Tibial artery (tissue), 4 donors: ENCODE results near the gene PPIH.

Source experiments
- DNase-seq, 2 donors: peaks; one replicate each; pipeline ENCODE4 v3.0.0-alpha.2; 2019
- H3K27ac ChIP-seq, 2 donors: fragments of 200-600 bp; sonication (generic) in 1 of 2; 1 replicate in 1 of 2; 2 replicates in 1 of 2; pipeline ENCODE4 v1.5.1; 2018 to 2019; ENCODE audit warnings: mild to moderate bottlenecking in 1 of 2
- H3K27me3 ChIP-seq, 2 donors: fragments of 200-600 bp; sonication (generic) in 1 of 2; one replicate each; pipeline versions ENCODE4 v1.5.1 to v1.6.0; 2016 to 2019
- H3K36me3 ChIP-seq, 3 donors: fragments of 200-600 bp; sonication (generic) in 2 of 3; one replicate each; pipeline ENCODE4 v1.5.1; 2016 to 2019; ENCODE audit warnings: mild to moderate bottlenecking in 2 of 3
- H3K4me1 ChIP-seq, 4 donors: fragments of 200-600 bp; sonication (generic) in 2 of 4; 1 replicate in 3 of 4; 2 replicates in 1 of 4; pipeline ENCODE4 v1.5.1; 2016 to 2019
- H3K4me3 ChIP-seq, 2 donors: fragments of 200-600 bp; sonication (generic) in 1 of 2; 1 replicate in 1 of 2; 2 replicates in 1 of 2; pipeline ENCODE4 v1.5.1; 2018 to 2019; ENCODE audit warnings: mild to moderate bottlenecking in 2 of 2
- H3K9me3 ChIP-seq, 3 donors: fragments of 200-600 bp; sonication (generic) in 1 of 3; one replicate each; pipeline ENCODE4 v1.5.1; 2016 to 2019
- intact Hi-C: fragments of 100-400 bp; cut with DNase I; formaldehyde crosslinking; loops from one replicate; pipeline ENCODE4 v1.15.0; 2023; ENCODE audit warnings: low total_unique reads
- TF ChIP-seq, protein P1 (sequence below), 2 experiments: fragments of 200-600 bp in 1 of 2; fragments of 450-650 bp in 1 of 2; IDR thresholded peaks; one replicate each; pipeline ENCODE4 v1.5.1; 2017 to 2019; ENCODE audit warnings: antibody characterized with exemption in 2 of 2, mild to moderate bottlenecking in 1 of 2, moderate library complexity in 1 of 2

The PPIH gene

DNA sequence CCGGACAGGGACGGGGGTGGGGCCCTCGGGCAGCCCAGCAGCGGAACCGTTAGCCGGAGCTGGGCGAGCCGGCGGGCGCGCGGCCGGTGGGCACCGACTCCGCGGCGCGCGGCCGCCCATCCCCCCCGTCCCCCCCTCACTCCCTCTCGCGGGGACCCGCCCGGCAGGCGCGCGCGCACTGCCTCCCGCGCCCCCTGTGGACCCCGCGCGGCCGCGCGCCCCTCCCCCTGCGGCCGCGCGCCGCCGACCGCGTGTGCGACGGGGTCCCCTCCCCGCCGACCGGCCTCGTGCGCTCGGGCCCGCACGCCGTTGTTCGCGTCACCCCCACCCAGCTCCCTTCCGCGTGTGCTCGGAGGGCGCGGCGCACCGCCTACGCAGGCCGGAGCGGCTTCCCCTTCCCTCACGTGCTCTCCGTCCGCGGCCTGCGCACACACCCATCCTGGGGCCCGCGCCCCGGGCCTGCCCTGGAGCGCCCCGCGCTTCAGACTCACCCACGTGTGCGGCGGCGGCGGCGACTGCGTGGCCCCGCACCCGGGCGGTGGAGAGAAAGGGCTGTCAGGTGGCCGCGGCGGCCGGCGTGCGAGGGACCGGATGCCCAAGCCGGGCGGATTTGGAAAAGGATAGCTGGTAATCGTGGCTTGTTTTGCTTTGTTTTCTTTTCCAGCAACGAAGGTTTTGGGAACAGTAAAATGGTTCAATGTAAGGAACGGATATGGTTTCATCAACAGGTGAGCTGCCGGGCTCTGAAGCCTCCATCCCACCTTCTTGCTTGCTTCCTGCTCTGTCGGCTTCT, 24.7 kb downstream of the PPIH start:
- TF ChIP-seq, protein P1, sequence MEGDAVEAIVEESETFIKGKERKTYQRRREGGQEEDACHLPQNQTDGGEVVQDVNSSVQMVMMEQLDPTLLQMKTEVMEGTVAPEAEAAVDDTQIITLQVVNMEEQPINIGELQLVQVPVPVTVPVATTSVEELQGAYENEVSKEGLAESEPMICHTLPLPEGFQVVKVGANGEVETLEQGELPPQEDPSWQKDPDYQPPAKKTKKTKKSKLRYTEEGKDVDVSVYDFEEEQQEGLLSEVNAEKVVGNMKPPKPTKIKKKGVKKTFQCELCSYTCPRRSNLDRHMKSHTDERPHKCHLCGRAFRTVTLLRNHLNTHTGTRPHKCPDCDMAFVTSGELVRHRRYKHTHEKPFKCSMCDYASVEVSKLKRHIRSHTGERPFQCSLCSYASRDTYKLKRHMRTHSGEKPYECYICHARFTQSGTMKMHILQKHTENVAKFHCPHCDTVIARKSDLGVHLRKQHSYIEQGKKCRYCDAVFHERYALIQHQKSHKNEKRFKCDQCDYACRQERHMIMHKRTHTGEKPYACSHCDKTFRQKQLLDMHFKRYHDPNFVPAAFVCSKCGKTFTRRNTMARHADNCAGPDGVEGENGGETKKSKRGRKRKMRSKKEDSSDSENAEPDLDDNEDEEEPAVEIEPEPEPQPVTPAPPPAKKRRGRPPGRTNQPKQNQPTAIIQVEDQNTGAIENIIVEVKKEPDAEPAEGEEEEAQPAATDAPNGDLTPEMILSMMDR (IDR thresholded peaks at IDR 0.05) = no peak
- peak; percentile 64 to 83 for DNase-seq
- no peaks in the 10 kb centered on the region for H3K9me3 ChIP-seq
- H3K36me3 ChIP-seq = no peaks in the 10 kb centered on the region
- intact Hi-C loops = loop anchor here (2.0 to 10.0 kb wide), 4 partner anchors 74 to 226 kb away; partner anchors contain the start of genes ERMAP, PPCS, SVBP and ZMYND12
- peaks cover 0 to 64% (median 41%) of the 10 kb centered on the region in 4 donors for H3K4me1 ChIP-seq
- peak overlapping the region; percentile 91 to 92 for H3K27ac ChIP-seq
- H3K27me3 ChIP-seq = no peaks in the 10 kb centered on the region
- peak overlapping the region; percentile 88 to 96 for H3K4me3 ChIP-seq

DNA sequence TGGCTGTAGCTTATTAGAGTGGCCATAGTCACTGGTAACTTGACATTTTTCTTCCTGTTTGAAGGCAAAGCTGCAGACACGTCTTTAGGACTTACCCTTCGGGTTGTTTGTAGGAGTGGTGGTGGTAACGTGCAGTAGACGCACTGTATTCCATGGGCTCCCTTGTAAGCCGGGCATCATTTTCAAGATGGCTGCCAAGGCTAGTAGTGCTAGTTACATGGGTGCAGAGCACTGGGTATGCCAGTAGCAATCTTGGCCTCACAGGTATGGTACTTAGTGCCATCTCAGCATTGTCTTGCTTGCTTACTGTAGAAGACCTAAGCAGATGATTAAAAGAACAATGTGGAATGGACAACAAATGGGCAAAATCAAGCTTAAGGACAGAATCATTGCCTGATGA, 25.9 kb downstream of the PPIH start:
- no peak for DNase-seq
- peaks cover 0 to 76% (median 44%) of the 10 kb centered on the region in 4 donors for H3K4me1 ChIP-seq
- peak overlapping the region; percentile 88 to 96 for H3K4me3 ChIP-seq
- H3K27me3 ChIP-seq = no peaks in the 10 kb centered on the region
- H3K36me3 ChIP-seq = no peaks in the 10 kb centered on the region
- no peak overlapping the region for H3K27ac ChIP-seq
- TF ChIP-seq, protein P1 (IDR thresholded peaks at IDR 0.05) = no peak
- intact Hi-C loops = loop anchor here (5.0 to 10.0 kb wide), 3 partner anchors 73 to 227 kb away; partner anchors contain the start of genes PPCS, ZMYND12 and ZNF691
- H3K9me3 ChIP-seq = no peaks in the 10 kb centered on the region

DNA sequence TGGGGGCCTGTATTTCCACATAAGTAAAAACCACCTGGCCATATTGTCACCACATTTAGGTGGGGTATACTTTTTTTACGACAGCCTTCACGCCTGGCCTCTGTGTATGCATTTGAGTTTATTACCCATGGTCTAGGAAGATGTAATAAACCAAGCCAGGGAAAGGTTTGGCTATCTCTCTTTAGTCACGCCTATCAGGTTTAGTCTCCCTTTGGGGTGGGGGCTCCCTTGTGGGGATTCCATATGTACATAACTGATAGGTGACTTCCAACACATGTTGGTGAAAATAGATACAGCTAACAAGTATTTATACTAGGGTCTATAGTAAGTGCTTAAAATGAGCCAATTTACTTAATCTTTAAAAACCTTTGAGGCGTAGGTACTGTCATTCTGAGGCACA, 28.2 kb downstream of the PPIH start:
- Histone ChIP-seq H3K27ac (no peak overlapping the region), H3K4me3 (no peak overlapping the region), H3K36me3 (no peaks in the 10 kb centered on the region), H3K27me3 (no peaks in the 10 kb centered on the region), H3K4me1 (peaks cover 0 to 82% (median 41%) of the 10 kb centered on the region in 4 donors), H3K9me3 (no peaks in the 10 kb centered on the region)
- TF ChIP-seq, protein P1 (IDR thresholded peaks at IDR 0.05) = no peak
- intact Hi-C loops = loop anchor here (10.0 kb wide), 1 partner anchor 158 kb away; the partner anchor contains the start of gene ZNF691
- DNase-seq = no peak

DNA sequence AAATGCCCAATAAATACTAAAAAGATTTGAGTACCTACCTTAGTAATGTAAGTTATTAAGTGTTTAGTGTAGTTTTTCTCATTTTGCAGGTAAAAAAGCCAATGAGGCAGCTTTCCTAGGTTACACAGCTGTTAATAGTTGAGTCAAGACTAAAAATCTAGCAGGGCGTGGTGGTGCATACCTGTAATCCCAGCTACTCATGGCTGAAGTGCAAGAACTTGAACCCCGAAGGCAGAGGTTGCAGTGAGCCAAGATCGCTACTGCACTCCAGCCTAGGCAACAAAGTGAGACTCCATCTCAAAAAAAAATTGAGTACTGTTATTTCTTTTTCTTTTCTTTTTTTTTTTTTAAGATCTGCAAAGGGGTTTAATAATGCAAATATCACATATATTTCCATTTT, 31.7 kb downstream of the PPIH start:
- peaks cover 0 to 87% (median 29%) of the 10 kb centered on the region in 4 donors for H3K4me1 ChIP-seq
- no peaks in the 10 kb centered on the region for H3K9me3 ChIP-seq
- no peaks in the 10 kb centered on the region for H3K27me3 ChIP-seq
- DNase-seq = no peak
- TF ChIP-seq, protein P1 (IDR thresholded peaks at IDR 0.05) = no peak
- intact Hi-C loops = loop anchor here (10.0 kb wide), 1 partner anchor 155 kb away; the partner anchor contains the start of gene ZNF691
- no peak overlapping the region for H3K4me3 ChIP-seq
- no peaks in the 10 kb centered on the region for H3K36me3 ChIP-seq
- H3K27ac ChIP-seq = no peak overlapping the region

DNA sequence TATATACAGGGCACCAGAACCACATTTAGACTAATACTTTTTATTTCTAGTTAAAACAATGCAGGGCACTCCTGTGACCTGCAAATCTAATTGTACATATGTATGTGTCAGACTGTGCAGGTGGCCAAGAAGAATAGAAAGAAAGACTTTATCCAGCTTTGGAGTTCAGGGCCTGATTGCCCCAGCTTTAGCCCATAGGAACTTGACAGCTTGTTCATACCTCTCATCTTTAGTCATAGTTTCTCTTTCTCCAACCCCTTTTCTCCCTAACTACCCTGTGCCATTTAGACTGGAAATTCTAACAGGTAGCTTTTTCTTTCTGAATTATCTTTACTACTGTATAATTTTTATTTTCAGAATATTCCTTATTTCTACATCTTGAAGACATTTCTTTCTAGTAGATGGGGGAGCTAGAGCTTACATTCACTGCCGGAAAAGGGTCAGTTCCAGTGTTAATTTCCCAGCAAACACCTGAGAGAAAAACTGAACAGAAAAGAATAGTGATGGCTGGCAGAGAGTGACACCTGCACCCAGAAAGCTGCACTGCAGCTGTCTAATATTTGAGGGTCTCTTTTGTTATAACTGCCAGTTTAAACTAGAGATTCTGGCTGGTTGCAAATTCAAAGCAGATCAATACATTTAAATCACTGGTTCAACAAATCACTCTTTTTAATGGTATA, 32.4 kb downstream of the PPIH start:
- intact Hi-C loops = no loop called here
- Histone ChIP-seq H3K27me3 (no peaks in the 10 kb centered on the region), H3K9me3 (no peaks in the 10 kb centered on the region), H3K4me1 (peaks cover 0 to 80% (median 22%) of the 10 kb centered on the region in 4 donors), H3K36me3 (peaks cover 0 to 3% (median 1%) of the 10 kb centered on the region in 3 donors), H3K4me3 (no peak overlapping the region), H3K27ac (no peak overlapping the region)
- TF ChIP-seq, protein P1 (IDR thresholded peaks at IDR 0.05) = no peak
- no peak for DNase-seq
